Activated CD8-positive, alpha-beta memory T cell treated with anti-CD3 and anti-CD28 coated beads, Interleukin-2, amount 50 U/mL, for 24 hours (primary cell): ENCODE measurements around the gene DAPK3.
"Not testable (repeated sequence)": the region's sequence is repeated elsewhere in the genome, so short reads cannot be mapped to it uniquely, and the experiment has no call there.

Experiments
- DNase-seq: peaks from one replicate; pipeline ENCODE4 v3.0.0-alpha.2; 2020; ENCODE audit errors: extremely low read depth

The DAPK3 gene

DNA sequence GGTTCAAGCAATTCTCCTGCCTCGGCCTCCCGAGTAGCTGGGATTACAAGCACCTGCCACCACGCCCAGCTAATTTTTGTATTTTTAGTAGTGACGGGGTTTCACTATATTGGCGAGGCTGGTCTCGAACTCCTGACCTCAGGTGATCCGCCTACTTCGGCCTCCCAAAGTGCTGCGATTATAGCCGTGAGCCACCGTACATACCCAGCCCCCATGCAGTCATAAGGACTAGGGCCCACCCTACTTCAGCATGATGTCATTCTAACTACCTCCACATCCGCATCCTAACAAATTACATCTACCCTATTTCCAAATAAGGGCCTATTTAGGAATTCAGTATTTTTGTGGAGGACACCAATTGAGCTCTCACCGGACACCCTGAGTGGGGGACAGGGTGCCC is 15.6 kb downstream of the DAPK3 start:
- DNase-seq = not testable (repeated sequence)

DNA sequence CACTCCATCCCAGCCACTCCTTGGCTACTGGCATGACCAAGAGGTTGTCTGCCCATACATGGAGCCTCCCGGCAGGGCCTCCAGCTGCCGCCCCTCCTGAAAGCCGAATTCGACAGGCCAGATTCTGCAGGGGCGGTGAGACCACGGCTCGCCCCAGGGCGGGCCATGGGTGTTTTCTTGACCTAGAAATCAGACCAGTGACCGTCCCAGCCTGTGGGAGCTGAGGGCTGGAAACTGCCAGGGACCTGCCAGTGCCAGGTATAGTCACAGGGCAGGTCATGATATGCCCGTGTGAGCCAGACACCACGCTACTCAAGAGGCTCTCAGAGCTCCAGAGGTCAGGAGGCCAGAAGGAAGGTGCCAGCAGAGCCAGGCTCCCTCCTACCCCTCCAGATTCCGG is 16.8 kb downstream of the DAPK3 start:
- no peak for DNase-seq

DNA sequence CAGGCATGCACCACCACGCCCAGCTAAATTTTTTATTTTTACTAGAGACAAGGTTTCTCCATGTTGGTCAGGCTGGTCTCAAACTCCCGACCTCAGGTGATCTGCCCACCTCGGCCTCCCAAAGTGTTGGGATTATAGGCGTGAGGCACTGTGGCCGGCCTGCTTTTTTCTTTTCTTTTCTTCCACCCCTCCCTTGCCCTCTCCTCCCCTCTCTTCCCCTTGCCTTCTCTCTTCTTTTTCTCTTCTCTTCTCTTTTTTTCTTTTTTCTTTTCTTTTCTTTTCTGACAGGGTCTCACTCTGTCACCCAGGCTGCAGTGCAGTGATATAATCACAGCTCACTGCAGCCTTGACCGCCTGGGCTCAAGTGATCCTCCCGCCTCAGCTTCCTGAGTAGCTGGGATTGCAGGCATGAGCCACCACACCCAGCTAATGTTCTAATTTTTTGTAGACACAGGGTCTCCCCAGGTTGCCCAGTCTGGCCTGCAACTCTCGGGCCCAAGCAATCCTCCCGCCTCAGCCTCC is 18.1 kb downstream of the DAPK3 start:
- not testable (repeated sequence) for DNase-seq

DNA sequence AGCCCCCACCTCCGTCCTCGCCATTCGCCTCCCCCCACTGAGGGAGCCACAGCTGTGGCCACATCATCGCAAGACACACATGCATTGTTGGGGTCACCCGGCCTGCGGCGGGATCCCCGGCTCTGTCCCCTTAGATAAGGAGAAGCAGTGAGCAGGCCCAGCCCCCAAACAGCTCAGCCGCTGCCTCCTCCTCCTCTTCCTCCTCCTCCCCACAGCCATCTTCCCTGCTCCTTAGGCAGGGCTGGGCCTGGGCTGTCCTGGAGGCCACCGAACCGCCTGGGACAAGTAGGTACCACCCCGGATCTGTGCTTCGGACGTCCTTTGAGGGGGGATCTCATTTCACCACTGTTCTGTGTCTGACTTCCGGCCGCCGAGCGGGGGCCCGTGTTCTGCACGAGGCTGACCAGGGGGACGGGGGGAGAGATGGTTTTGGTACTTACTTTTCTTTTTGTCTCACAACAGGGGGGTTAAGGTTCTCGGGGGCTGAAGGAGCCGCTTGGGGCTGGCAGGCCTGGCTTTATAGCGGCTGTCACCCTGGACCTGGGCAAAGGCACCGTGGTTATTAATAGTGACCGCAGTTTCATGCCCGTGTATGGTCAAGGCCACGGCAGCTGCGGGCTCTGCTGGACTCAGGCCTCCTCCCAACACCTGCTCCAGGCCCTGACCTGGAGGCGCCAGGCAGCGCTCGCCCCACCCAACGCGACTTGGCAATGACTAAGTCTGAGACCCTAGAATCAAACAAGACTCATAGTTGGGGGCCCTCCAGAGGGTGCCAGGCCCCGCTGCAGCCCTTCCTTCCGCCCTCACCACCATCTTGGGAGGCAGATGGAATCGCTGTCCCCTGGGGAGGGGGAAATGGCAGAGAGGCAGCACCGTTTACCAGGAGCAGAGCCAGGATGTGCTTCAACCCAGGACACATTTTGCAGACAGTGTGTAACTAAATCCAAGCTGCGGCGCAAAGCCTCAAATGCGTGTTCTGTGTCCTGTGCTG is 19.7 kb downstream of the DAPK3 start:
- no peak for DNase-seq

DNA sequence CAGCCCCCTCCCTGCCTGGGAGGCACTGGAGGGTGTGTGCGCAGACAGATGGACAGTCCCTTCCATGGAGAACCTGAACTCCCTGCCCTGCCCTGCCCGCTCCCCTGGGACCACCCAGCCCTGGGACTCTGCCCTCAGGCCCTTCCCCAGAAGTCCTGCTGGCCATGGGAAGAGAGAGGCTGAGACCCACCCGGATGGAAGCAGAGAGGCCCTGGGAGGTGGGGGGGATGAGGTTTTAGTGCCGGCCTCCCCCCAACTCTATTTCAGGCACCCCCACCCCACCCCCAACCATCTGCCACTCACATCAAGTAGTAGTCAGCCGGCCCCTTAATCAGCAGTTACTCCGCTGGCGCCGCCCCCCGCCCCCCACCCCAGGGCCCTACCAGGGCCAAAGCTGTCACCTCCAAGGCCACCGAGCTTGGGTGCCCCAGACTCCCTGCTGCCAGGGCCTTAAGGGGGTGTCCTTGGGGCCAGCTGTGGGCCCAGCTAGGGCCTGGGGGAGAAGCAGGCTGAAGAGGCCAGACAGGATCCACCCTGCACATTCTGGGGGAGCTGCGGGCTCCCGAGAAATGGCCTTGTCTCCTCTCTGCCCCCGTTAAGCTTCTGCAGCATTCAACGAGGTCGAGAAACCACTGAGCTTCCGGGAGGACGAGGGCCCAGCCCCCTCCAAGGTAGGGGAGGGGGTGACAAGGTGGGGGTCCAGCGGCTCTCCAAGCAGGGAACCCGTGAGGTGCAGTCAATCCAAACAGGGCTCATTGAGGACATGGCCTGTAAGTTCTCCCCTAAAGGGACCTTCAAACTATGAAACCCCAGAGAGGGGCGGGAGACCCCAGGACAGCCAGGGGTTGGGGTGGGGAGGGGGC is 20.7 kb downstream of the DAPK3 start:
- no peak for DNase-seq

DNA sequence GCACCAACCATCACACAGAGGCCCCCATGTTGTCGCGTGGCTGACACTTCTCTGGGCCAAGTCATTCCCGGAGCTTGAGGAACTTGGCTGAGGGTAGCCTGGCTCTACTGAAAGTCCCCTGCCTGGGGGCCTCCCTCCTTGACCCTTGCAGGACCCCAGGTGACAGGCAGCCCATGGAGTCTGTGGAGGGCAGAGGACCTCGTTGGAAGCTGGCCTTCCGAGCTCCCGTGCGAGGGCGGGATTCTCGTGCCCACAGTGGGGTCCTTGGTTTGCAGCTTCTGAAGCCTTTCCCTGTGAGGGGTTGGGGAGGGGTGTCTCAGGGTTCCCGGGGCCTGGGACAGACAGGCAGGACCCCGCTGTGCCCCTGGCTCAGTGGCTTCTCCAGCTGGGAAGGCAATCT is 21.6 kb downstream of the DAPK3 start:
- DNase-seq = no peak

DNA sequence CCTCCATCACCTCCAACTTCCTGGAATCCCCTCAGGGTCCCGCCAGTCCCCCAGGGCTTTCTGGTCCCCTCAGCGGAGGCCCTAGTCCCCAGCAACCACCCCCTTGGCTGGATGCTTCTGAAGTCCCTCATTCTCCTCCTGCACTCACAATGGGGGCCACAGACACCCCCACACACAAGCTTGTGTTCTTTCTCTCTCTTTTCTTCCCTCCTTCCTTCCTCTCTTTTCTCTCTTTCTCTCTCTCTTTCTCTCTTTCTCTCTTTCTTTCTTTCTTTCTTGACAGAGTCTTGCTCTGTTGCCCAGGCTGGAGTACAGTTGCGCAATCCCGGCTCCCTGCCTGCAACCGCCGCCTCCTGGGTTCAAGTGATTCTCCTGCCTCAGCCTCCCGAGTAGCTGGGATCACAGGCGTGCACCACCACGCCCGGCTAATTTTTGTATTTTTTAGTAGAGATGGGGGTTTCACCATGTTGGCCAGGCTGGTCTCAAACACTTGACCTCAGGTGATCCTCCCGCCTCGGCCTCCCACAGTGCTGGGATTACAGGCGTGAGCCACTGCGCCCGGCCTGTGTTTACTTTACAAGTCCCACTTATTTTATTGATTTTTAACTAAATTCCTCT is 23.5 kb downstream of the DAPK3 start:
- not testable (repeated sequence) for DNase-seq

DNA sequence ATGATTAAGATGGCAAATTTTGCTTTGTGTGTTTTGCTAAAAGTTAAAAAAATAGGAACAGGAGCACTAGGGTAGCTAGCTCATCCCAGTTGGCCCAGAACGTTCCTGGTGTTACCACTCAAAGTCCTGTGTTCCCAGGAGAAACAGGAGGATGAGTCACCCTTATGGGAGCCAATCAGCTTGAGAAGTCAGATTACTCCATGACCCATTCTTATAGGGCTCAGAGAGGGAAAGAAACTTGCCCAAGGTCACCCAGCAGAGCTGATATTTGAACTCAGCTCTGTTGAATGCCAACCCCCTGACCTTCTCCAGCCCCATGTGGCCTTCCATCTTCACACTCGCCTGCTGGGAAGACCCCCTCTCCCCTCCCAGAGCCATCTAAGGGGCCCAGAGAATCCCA is 25.1 kb downstream of the DAPK3 start:
- no peak for DNase-seq

DNA sequence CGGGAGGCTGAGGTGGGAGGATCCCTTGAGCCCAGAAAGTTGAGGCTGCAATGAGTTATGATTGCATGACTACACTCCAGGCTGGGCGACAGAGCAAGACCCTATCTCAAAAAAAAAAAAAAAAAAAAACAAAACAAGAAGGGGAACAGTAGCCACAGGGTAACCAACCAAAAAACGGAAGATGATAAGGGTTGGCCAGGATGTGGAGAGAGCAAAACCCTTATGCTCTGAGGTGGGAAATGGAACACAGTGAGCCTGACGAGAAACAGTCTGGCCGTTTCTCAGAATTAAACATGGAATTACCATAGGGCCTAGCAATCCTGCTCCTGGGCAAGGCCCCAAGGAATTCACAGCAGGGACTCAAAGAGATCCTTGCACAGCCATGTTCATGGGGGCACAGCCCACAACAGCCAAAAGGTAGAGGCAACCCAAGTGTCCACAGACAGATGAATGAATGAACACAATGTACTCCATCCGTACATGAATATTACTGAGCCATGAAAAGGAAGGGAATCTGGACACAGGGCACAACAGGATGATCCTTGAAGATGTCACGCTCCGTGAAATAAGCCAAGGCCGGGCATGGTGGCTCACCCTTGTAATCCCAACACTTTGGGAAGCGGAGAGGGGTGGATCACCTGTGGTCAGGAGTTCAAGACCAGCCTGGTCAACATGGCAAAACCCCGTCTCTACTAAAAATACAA is 26.7 kb downstream of the DAPK3 start:
- no peak for DNase-seq

DNA sequence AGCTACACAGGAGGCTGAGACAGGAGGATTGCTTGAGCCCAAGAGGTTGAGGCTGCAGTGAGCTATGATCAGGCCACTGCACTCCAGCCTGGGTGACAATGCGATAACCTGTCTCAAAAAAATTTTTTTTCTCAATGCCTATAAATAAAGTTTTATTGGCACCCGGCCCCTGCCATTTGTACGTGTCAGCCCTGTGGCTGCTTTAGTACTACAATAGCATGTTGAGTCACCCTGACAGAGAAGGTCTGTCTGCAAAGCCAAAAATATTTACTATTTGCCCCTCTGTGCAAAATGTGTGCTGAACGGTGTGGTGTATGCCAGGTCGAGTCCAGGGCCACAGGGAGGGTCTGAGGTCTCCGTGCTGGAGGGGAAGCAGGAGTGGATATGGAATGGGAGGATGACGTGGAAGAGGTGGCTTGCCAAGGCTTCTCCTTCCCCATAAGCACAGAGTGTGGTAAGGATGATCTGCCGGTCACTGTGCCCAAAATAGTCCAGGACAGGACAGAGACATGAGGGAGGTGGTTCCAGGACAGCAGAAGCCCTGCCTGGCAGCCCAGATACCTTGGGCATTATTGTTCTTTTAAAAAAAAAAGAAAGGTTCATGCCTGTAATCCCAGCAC is 28.0 kb downstream of the DAPK3 start:
- no peak for DNase-seq

DNA sequence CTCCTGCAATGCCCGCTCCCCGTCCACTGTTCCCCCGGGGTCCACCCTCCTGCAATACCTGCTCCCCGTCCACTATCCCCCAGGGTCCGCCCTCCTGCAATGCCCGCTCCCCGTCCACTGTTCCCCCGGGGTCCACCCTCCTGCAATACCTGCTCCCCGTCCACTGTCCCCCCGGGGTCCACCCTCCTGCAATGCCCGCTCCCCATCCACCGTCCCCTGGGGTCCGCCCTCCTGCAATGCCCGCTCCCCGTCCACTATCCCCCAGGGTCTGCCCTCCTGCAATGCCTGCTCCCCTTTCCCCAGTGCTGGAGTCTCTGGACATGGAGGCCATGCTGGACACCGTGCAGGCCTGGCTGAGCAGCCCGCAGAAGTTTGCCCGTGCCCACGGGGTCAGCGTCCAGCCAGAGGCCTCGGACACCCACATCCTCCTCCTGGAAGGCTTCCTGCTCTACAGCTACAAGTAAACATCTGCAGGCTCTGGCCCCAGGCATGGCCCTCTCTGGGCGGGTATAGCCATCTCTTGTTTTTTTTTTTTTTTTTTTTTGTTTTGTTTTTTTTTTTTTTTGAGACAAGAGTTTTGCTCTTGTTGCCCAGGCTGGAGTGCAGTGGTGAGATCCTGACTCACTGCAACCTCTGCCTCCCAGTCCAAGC is 32.5 kb downstream of the DAPK3 start:
- not testable (repeated sequence) for DNase-seq

DNA sequence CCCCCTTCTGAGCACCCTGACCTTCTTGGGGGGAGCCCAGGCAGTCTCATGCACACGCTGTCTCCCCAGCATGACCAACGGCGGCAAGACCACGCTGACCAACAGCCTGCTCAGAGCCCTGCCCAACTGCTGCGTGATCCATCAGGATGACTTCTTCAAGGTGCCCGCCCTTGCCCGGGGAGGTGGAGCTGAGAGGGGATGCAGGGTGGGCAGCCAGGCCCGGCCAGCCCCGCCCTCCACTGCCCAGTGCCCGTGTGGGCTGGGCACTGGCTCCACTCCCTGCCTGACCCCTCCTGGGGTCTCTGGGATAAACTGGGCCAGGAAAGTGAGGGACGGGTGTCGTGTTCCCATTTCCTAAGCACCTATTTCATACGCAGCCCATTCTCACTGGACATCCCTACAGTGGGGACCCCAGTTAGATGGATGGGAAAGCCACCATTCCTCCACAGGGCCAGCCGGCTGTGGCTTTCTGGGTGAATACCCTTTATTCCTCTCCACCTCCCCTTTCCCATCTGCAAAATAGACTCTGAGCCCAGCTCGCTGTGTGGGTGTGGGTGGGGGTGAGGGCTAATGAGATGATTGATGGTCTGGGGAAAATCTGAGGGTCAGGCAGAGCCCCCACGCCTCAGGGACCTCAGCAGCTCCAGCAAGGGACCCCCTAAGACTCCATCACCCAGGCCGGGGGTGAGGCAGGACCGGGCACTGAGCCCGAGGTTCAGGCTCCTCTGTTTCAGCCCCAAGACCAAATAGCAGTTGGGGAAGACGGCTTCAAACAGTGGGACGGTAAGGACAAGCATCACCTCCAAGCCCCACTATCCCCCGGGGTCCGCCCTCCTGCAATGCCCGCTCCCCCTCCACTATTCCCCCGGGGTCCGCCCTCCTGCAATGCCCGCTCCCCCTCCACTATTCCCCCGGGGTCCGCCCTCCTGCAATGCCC is 34.1 kb downstream of the DAPK3 start:
- no peak for DNase-seq

DNA sequence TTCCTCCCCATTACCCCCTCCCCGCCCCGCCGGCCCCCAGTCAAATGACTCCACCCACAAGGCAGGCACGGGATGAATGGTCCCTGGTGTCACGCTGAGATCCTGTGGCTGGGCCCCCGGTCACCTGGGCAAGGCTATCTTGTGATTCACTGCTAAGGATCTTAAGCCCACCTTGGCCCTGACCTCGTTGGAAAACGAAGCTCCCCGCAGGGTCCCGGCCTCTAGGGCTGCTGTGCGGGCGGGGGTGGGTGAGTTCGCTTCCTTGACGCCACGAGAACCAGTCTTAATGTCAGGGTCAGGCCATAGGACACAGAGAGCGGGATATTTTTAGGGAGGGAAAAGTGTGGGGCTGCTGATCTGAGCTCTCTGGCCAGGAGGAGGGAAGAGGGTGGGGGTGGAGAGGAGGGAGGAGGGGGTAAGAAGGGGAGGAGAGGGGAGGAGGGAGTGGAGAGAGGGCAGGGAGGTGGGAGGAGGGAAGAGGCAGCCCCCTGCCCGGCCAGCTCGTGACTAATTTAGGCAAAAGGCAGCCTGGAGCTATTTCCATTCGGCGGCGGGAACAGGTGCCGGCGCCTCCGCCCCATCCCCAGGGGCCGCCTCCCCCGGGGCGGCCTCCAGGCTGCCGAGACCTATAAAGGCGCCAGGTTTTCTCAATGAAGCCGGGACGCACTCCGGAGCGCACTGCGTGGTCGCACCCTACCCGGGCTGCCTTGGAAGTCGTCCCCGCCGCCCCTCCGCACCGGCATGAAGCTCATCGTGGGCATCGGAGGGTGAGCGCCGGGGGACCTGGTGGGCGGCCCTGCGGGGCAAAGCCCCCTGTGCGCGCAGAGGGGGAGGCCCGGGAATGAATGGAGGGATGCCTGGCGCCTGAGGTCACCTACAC is 37.7 kb downstream of the DAPK3 start, which contains the start of gene NMRK2:
Gene NMRK2 (plus strand): TSS at position 139 of the 880 bp plus-strand sequence. CDS start 603 bp downstream, at position 742.
- DNase-seq = no peak

DNA sequence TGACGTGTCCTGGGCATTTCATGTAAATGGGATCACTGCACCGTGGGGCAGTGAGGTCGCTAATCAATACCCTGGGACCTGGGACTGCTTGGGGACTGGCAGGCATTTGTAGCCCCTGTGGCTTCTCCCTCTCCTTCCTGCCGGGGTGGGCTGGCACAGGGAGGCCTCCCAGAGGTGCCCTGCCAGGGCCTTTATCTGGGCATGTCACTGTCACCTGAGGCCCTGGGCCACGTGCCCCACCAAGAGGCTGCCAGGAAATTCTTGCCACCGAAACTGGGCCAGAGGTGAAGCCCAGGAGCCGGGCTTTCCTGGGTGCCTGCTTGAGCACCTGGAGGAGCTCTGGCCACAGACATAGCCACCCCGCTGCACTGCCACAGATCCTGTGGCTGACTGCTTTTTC is 39.9 kb downstream of the DAPK3 start:
- no peak for DNase-seq

DNA sequence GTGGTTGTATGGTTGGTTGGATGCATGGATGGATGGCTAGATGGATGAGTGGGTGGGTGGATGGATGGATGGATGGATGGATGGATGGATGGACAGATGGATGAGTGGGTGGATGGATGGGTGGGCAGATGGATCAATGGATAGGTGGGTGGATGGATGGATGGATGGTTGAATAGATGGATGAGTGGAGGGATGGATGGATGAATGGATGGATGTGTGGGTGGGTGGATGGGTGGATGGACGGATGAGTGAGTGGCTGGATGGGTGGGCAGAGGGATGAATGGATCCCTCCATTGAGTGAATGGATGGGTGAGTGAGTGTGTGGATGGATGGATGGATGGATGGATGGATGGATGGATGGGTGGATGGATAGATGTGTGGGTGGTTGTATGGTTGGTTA is 47.0 kb downstream of the DAPK3 start:
- DNase-seq = no peak

DNA sequence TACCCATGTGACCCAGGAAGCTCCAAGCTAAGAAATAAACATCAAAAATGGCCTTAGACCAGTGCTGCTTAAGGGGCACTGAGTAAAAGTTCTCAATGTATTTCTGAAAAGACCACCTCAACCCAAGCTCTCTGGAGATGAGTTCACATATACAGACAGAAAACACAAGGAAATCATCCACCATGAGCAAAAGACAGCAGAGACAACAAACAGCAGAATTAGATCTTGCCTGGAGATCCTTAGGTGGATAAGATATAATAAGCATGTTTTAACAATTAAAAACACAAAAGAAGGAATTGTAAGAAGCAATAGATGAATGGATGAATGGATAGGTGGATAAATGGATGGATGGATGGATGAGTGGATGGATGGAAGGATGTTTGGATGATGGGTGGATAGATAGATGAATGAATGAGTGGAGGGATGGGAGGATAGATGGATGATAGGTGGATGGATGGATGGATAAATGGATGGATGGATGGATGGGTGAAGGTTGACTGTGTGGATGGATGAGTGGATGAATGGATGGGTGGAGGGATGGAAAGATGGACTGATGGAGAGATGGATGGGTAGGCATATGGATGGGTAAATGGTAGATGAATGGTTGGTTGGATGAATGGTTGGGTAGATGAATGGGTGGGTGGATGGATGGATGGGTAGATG is 47.7 kb downstream of the DAPK3 start:
- no peak for DNase-seq

DNA sequence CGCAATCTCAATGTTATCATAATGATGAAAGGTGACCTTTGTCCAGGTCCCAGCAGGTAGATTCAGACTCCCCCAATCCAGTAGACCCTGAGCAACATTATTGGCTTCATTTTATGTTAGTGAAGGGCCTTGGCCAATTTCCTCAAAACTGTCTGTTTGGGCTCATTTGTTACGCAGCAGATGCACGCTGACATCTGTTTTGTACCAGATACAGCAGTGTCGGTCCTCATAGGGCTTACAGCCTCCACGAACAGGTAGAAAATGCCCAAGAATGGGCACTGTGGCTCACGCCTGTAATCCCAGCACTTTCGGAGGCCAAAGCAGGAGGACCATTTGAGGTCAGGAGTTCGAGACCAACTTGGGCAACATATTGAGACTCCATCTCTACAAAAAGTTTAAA is 51.1 kb downstream of the DAPK3 start:
- no peak for DNase-seq

DNA sequence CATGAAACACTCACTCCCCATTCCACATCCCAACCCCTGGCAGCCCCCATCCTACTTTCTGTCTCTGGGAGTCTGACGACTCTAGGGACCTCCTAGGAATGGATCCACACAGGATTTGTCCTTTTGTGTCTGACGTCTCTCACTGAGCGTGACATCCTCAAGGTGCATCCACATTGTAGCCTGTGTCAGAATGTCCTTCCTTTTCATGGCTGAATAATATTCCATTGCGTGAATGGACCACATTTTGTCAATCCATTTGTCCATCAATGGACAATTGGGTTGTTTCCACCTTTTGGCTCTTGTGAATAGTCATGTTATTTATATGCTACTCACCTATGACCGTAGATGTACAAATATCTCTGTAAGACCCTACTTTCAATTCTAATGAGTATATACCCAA is 54.9 kb downstream of the DAPK3 start:
- DNase-seq = no peak
